Measurements from ENCODE around the gene ZNF90.

DNA sequence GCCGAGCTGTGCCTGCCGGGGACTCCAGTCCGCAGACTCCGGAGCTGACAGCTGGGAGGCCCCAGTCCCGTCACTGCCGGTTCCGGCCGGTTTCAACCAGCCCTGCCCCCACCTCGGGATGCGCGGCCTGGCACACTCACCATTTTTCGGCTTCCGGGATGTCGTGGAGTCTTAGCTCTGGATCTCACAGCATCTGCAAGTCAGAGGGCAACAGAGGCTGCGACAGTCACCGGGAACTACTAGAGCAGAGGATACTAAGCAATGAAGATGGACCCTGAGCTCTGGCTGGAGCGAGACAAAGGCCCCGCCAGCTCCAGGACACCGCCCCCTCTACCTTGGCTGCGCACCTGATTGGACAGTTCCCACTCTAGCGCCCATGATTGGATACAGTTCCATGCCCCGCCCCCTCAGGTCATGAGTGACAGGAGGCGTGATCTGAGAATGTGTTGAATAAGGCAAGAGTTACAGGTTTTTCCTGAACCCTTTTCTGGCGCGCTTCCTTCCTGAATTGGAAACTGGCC, 38.5 kb upstream of the ZNF90 start, which contains the start of gene ZNF682:
- TF ChIP-seq, protein P1, sequence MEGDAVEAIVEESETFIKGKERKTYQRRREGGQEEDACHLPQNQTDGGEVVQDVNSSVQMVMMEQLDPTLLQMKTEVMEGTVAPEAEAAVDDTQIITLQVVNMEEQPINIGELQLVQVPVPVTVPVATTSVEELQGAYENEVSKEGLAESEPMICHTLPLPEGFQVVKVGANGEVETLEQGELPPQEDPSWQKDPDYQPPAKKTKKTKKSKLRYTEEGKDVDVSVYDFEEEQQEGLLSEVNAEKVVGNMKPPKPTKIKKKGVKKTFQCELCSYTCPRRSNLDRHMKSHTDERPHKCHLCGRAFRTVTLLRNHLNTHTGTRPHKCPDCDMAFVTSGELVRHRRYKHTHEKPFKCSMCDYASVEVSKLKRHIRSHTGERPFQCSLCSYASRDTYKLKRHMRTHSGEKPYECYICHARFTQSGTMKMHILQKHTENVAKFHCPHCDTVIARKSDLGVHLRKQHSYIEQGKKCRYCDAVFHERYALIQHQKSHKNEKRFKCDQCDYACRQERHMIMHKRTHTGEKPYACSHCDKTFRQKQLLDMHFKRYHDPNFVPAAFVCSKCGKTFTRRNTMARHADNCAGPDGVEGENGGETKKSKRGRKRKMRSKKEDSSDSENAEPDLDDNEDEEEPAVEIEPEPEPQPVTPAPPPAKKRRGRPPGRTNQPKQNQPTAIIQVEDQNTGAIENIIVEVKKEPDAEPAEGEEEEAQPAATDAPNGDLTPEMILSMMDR (IDR thresholded peaks at IDR 0.05; ENCODE audit: low read length) = no peak
- no peak for TF ChIP-seq EZH2phosphoT487 (IDR thresholded peaks at IDR 0.05; ENCODE audit: low read length)
